ENCODE measurements around the gene ROBO2.
A peak's percentile ranks its signal among the peaks of the same experiment; 100 is the strongest.

ROBO2 gene

GRCh38 chr3:77197408-77197807 lies 157.5 kb downstream of the ROBO2 start:
- DNase-seq = no peak

- no peak for DNase-seq
Measured at GRCh38 chr3:77203851-77204250, 164.0 kb downstream of the ROBO2 start.

GRCh38 chr3:77204788-77205187 lies 164.9 kb downstream of the ROBO2 start:
- DNase-seq = no peak

GRCh38 chr3:77207753-77208152 lies 167.9 kb downstream of the ROBO2 start:
- DNase-seq = no peak

- no peak for DNase-seq
Measured at GRCh38 chr3:77222701-77223100, 182.8 kb downstream of the ROBO2 start.

GRCh38 chr3:77227567-77227966 lies 187.7 kb downstream of the ROBO2 start:
- DNase-seq = no peak

- no peak for DNase-seq
Measured at GRCh38 chr3:77232557-77232956, 192.7 kb downstream of the ROBO2 start.

GRCh38 chr3:77234004-77234403 lies 194.1 kb downstream of the ROBO2 start:
- no peak for DNase-seq

GRCh38 chr3:77236118-77236517 lies 196.2 kb downstream of the ROBO2 start:
- DNase-seq = no peak

- no peak for DNase-seq
Measured at GRCh38 chr3:77240072-77240650, 200.3 kb downstream of the ROBO2 start.

- DNase-seq = no peak
Measured at GRCh38 chr3:77242371-77242770, 202.5 kb downstream of the ROBO2 start.

GRCh38 chr3:77244981-77245380 lies 205.1 kb downstream of the ROBO2 start:
- no peak for DNase-seq

GRCh38 chr3:77247061-77247460 lies 207.2 kb downstream of the ROBO2 start:
- no peak for DNase-seq

GRCh38 chr3:77247817-77248216 lies 207.9 kb downstream of the ROBO2 start:
- no peak for DNase-seq

- no peak for DNase-seq
Measured at GRCh38 chr3:77248420-77248819, 208.5 kb downstream of the ROBO2 start.

- no peak for DNase-seq
Measured at GRCh38 chr3:77251136-77251535, 211.2 kb downstream of the ROBO2 start.

- peak; percentile 18 for DNase-seq
Measured at GRCh38 chr3:77254967-77255831, 215.3 kb downstream of the ROBO2 start.

- DNase-seq = peak; percentile 80
Measured at GRCh38 chr3:77256584-77257503, 216.9 kb downstream of the ROBO2 start.

- peak; percentile 13 for DNase-seq
Measured at GRCh38 chr3:77259694-77260093, 219.8 kb downstream of the ROBO2 start.

GRCh38 chr3:77262361-77262760 lies 222.5 kb downstream of the ROBO2 start:
- DNase-seq = no peak

GRCh38 chr3:77267589-77267988 lies 227.7 kb downstream of the ROBO2 start:
- no peak for DNase-seq

GRCh38 chr3:77271306-77271705 lies 231.4 kb downstream of the ROBO2 start:
- no peak for DNase-seq

GRCh38 chr3:77271711-77272110 lies 231.8 kb downstream of the ROBO2 start:
- DNase-seq = no peak

Data from NCI-H2029 treated with DMSO at 0.1 percent for 48 hours (cell line).